GM19395 (cell line): ENCODE data around the gene SLC7A5.
A peak's percentile ranks its signal among the peaks of the same experiment; 100 is the strongest.
"Not testable (repeated sequence)": the region's sequence is repeated elsewhere in the genome, so short reads cannot be mapped to it uniquely, and the experiment has no call there.

Source experiments
- ATAC-seq: cut with Tn5 transposase; IDR thresholded peaks from one replicate; pipeline ENCODE4 v1.9.1; 2021; ENCODE audit warnings: mild to moderate bottlenecking, moderate library complexity; ENCODE audit not compliant: unreplicated experiment

The SLC7A5 gene

DNA sequence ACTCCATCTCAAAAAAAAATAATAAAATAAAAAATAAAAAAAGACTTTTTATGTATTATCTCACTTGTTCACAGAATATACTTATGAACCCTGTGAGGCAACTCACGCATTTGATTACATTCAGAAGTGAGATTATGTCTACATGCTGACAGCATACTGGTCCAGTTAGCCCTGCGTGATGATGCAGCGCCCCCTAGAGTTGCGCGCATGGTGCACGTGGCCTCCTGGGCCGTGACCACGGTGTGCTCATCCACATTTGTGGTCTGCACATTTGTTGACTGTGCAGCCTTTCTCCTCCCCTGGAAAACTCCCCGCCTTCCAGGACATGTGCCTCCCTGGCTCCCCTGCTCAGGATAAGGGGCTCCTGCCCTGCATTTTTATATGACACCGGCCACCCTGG lies 20.5 kb upstream of the SLC7A5 start:
- ATAC-seq = not testable (repeated sequence)

DNA sequence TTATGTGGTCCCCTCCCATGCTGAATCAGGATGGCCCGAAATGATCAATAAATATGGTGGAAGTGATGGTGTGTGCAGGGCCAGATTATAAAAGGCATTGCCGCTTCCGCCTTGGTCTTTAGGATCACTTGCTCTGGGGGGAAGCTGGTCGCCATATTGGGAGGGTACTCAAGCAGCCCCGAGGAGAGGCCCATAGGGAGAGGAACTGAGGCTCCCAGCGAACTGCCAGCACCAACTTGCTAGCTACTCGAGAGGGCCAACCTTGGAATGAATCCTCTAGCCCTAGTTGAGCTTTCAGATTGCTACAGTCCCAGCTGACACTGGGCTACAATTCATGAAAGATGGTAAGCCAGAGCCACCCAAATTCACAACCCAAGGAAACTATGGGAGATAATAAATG lies 19.0 kb upstream of the SLC7A5 start:
- ATAC-seq = not testable (repeated sequence)

DNA sequence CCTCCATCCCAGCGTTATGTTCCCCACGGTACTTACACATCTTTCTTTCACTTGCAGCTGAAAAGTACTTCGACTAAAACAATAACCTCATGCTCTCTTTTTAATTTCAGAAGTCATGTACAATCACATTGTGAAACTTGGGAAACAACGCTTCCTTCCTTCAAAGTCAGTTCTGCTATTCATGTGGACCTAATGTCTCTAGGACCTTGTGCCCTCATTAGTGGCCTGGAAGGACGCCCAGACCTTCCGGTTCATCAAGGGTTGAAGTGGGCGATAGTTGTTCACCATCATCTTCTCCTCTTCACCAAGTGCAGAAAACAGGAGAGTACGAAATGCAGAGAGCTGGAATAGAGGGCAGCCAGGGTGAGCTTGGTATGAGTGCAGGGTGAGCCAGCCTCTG lies 18.6 kb upstream of the SLC7A5 start:
- not testable (repeated sequence) for ATAC-seq

DNA sequence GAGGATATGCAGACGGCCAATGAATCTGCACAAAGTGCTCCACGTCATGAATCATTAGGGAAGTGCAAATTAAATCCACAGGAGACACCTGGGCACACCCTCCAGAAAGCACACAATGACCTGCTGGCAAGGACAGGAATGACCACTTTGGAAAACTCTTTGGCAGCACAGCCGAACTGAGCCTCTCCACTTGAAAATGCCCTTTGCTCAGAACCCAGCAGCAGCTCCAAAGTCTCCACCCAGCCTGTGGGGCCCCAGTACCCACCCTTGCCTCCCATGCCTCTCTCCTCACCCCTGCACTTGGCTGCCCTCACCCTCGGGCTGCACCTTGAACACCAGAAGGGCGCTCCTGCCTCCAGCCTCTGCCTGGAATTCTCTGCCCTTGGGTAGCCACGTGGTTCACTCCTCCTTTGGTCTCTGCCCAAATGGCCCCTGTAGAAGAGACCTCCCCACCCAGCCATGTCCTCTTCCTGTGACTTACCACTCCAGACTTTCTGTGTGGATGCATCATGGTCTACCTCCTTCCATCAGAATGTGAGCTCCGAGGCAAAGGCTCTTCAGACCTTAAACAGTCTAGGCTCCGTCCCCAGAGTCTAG lies 16.2 kb upstream of the SLC7A5 start:
- not testable (repeated sequence) for ATAC-seq

DNA sequence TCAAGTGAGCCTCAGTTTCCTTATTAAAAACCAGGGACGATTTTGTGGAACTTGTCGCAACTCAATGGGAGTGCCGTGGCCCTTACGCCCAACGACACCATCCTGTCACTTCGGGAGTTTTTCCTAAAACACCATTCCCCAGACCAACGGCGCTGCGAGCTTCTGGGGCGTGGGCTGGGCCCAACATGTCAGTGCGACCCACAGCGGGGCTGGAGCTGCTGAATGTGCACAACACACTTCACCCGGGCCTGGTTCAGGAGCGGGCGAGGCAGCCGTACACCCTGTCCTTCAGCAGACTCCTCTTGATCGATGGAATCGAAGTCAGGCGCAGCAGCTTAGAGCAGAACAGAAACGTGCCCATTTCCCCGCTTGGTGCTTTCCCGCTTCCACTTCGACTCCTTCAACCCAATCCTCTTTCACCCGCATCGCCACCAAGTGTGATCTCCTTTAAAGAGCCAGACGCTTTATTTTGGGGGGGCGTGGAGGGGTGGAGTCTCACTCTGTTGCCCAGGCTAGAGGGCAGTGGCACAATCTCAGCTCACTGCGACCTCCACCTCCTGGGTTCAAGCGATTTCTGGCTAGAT lies 13.2 kb upstream of the SLC7A5 start:
- ATAC-seq = no peak

DNA sequence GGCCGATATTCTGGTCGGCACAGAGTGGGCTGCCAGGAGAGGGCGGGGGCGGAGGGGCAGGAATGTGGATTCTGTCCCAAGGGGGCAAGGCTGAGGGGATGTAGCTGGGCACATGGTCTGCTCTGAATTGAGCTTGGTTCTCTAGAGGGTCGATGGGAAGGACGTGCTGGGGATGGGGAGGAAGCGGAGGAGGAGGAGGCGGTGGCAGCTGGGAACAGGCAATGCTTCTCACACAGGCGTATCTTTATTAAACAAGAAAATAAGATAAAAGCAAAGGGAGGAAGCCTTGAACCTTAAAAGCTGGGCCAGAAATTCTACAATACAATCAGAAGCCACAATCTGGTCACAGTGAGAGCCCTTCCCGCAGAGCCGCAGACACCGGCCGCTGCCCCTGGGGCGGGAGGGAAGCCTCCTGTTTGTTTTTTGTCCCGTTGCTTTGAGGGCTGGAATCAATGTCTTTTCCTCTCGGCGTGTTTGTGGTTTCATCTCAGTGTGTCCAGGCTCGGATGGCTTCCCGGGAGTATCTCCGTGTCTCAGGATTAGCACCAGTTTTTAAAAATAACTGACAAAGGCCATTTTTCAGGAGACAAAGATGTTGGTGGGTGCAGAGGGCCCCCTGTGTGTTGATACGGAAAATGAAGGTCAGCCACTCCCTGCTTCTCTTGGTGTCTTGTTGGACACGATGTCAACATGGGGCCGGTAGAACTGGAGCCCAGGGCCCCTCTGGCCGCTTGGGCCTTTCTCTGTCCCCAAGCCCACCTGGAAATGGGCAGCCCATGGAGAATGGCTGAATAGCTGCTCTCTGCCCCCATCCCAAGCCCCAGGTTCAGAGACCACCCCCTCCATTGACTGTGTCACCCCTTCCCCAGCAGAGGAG lies 12.3 kb upstream of the SLC7A5 start:
- ATAC-seq = no peak

DNA sequence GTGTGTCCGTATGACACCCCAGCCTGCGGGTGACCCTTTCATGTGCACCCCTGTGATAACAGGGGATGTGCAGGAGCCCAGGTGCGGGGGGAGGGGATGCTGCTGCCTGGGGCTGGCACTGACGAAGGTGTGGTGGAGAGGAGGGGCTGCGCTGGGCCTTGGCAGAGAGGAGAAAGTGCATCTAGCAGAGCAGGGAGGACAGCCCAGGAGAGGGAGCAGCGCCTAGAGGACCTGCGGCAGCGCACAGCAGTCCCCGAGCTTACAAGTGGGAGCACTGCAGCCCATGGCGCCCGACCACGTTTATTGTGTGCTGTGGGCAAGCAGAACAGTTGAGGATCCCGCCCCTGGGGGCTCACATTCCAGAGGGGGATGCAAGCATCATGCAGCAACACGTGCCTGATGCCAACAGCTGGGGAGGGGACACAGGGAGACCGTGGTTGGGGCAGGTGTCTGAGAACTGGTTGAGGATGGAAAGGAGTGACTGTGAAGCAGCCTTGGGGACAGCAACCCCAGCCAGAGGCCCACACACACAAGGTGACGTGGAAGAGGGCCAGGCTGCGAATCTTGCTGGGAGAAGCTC lies 10.9 kb upstream of the SLC7A5 start:
- ATAC-seq = no peak

DNA sequence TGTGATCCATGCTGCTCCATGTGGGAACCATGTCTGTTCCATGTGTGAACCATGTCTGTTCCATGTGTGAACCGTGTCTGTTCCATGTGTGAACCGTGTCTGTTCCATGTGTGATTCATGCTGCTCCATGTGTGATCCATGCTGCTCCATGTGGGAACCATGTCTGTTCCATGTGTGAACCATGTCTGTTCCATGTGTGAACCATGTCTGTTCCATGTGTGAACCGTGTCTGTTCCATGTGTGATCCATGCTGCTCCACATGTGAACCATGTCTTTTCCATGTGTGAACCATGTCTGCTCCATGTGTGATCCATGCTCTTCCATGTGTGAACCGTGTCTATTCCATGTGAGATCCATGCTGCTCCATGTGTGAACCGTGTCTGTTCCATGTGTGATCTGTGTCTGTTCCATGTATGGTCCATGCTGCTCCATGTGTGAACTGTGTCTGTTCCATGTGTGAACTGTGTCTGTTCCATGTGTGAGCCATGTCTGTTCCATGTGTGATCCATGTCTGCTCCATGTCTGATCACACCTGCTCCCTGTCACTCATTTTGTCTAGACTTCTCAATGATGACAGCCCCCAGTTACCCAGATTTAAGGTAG lies 10.2 kb upstream of the SLC7A5 start:
- not testable (repeated sequence) for ATAC-seq

DNA sequence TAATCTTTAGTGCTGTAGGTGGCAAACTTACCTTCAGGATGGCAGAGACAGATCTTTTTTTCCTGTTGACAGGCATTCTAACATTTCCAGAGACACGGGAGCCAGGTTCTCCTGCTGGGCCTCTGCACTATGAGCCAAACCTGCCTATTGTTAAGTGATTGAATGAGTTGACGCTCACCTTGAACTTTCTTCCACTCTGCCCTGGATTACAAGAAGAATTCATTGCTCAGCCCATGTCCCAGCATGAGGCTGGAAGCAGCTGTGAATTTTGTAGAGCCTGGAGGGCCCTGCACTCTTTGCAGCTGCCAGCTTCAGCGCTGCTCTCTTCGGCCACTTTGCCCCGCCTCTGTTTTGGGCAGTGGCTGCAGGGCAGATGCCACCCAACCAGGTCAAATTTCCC lies 9.4 kb upstream of the SLC7A5 start:
- ATAC-seq = no peak

DNA sequence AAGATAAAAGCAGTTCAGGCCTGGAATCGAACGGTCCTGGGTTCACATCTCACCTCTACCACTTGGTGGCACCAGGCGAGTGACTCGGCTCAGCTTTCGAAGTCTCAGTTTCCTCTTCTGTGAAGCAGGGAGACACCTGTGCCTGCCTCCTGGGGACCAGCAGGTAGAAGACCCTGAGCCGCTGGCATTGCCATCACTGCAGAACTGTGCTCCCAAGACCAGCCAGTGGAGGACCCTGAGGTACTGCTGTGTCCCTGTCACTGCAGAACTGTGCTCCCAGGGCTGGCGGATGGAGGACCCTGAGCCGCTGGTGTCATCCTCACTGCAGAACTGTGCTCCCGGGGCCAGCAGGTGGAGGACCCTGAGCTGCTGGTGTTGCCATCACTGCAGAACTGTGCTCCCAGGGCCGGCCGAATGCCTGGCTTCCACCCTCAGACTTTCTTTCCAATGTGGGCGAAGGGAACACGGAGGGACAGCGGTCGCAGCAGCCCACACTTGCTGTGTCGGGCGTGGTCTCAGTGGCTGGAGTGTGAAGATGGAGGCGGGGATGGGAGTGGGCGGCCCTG lies 8.7 kb upstream of the SLC7A5 start:
- ATAC-seq = no peak

DNA sequence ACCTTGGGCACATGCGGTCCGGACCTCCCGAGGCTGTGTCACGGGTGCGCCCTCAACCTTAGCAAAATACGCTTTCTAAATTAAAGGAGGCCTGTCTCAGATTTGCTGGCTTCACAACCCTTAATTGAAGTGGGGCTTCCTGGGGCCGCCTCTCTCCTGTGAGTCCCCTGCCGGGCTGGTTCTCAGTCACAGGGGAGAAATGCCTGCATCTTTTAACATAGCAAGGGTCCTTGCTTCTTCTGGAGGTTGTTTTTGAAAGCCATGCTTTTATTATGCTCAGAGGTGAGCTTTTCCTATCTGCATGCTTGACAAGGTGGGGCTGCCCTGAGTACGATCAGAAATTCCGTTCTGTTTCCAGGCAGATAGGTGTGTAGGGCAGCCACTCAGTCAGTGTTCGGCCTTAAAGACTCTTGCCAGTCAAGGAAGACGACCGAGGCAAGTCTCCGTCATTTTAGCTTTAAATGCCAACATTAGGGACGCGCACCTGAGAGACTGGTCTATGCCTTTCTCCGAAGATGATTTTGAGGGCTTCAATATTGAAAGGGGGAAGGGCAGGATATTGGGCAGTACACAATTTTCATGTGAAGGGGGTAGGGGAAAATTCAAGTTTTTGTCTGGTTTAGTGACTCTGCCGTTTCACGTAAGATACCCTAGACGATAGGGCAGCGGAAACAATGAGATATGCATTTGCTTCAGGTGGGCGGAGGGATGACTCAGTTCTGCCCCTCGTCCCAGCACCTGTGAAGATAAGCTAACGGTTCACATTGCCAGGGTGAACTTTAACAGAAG lies 5.5 kb upstream of the SLC7A5 start:
- ATAC-seq = no peak

DNA sequence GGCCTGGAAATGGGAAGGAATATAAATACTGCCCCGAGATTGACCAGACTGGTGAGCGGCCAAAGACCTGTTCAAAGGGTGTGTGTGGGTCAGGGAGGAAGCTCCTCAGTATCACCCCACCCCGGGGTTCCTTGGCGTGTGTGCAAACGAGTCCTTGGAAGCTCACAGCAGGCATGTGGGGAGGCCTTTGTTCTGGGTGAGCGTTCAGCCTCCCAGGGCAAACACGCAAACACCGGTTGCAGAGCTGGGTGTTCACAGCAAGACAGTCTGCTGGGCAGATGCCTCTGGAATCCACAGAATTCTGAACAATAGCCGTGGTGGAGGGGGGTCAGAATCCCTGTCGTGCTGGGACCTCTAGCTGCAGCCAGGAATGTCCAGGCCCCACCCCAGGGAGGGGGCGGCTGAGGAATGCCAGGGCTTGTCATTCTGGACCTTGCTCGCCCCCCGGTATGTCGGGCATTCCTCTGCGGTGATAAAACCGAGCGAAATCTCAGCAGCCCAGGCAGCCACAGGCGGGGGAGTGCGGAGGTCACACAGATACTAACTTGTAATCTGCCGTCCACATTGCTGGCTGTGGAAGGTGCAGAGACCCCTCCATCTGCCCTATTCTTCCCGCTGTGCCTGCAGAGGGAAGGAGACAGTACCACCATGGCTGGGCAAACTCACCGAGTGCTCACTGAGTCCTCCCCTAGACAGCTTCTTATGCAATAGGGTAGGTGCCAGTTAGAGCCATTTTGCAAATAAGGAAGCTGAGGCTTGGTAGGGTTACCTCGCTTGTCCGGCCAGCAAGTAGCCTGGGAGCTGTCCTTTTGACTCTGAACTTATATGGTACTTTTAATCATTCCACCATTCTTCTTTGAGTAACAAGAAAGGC lies 1.3 kb upstream of the SLC7A5 start:
- ATAC-seq = not testable (repeated sequence)

DNA sequence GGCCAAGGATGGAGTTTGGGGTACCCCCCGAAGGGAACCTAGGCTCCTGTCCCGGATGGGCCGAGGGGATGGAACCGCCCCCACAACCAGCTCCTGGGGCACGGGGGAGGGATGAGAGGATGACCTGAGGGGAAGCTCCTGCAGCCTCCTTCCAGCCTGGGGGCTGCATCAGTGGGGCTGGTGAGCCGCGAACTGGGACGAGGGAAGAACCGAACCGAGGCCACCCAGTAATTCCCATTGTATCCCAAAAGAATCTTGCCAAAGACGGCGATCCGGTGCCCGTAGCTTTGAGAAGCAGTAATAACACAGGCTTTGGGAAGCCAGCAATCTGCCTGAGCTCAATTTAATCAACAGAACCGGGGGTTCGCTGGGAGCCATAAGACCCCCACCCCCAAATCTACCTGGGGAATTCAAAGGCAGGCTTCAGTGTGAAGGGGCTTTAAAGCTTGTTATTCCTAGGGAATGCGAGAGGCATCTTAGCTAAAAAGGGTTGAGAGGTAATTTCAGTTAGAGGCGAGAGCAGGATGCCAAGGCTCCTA lies 641 bp upstream of the SLC7A5 start:
- not testable (repeated sequence) for ATAC-seq

DNA sequence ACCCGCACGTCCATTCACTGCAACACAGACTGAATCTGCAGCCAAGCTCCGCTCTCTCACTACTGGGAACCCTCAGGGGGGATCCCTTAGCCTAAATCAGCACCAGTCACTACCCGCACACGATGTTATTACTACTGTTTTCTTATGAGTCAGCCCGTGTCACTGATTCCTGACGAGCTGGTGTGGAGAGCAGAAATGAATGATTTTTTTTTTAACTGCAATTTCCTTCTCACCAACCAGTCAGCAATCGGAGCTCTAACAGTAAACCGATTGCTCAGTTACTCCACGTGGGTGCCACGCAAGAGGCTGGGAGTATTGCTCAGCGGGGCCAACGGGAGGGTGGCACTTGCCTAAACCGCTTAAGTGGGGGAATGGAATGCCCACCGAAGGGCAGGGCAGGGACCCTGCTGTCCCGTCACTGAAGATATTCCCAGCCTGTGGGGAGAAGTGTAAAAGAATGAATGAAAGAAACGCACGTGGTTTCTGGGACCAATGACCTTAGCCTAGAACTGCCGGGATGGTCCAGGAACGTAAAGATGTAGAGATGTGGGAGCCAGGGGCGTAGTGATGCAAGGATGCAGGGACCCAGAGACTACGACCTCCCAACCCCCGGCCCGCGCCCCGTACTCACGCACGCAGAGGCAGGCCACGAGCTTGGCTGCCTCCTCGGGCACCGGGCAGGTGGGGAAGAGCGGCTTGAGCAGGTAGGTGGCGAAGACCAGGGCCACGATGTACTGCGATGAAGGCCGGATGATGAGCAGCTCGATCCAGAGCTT lies 865 bp downstream of the SLC7A5 start:
- peak; percentile 44 for ATAC-seq

DNA sequence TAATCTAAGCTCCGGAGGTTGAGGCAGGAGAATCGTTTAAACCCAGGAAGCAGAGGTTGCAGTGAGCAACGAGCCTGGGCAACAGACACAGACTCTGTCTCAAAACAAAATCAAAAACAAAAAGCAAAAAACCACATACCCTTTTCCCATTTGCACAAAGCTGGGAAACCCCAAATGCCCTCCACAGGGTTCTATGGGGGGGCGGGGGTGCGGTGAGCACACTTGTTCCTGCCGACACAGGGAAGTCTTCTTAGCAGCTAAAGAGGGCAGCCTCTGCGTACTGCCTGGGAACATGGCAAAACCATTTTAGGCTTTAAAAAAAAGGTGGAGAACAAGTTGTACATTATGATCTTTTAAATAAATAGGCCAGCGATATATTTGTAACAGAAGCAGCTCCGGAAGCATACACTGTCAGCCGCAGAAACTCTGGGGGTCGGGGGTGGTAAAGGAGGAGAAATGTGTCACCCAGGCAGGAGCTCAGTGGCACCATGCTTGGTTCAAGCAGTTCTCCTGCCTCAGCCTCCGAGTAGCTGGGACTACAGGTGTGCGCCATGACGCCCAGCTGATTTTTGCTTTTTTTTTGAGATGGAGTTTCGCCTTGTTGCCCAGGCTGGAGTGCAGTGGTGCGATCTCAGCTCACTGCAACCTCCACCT lies 3.3 kb downstream of the SLC7A5 start:
- ATAC-seq = not testable (repeated sequence)

DNA sequence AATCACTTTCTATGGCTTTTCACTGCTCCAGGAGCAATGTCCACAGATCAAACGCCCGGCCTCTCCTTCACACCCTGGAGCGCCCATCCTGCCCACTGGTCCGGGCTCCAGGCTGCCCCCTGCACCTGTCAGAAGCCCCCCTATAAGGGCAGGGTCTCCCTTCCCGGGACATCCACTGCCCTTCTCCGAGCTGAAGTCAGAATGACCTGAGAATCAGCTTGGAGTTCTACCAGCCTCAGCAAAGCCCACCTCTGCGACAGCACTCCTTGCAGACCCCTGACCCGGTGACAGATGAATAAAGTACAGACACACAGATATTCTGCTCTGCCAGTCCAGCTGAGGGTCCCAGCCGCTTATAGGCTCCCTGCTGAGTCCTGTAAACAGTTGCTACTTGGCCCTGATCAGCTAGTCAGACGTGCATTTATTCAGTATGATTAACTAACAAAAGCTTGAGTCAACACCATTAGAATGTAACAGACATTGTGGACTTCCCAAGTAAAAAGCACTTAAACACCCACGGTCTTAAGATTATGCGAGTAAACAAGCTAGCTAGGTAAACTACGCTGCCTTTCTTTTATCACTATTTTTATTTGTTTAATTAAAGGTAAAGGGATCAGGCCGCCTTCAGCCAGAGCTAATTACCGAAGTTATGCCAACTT lies 4.8 kb downstream of the SLC7A5 start:
- ATAC-seq = no peak

DNA sequence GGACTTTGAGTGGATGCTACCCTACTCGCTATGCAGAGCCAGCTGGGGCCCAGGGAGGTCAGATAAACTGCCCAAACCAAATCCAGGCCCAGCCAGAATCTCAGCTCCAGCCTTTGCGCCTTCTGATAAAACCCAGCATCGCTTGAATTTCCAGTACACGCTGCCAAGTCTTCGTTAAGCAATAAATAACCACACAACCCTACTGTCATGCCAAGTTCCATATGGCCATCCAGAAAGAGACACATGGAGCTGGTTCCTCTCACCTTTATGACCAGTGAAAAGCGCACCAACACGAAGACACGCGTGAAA lies 6.0 kb downstream of the SLC7A5 start:
- not testable (repeated sequence) for ATAC-seq
